ENCODE measurements around the gene LAMTOR4. TPM values are rescaled to one million over a fixed set of nuclear protein-coding genes. Genes with fewer than 3 reads are reported as not detected.

Gene LAMTOR4
- polyA plus RNA-seq, 1 donor (not counting 4 experiments of a cell fraction or from before 2014, with no cell fraction given): 99.2 TPM

DNA sequence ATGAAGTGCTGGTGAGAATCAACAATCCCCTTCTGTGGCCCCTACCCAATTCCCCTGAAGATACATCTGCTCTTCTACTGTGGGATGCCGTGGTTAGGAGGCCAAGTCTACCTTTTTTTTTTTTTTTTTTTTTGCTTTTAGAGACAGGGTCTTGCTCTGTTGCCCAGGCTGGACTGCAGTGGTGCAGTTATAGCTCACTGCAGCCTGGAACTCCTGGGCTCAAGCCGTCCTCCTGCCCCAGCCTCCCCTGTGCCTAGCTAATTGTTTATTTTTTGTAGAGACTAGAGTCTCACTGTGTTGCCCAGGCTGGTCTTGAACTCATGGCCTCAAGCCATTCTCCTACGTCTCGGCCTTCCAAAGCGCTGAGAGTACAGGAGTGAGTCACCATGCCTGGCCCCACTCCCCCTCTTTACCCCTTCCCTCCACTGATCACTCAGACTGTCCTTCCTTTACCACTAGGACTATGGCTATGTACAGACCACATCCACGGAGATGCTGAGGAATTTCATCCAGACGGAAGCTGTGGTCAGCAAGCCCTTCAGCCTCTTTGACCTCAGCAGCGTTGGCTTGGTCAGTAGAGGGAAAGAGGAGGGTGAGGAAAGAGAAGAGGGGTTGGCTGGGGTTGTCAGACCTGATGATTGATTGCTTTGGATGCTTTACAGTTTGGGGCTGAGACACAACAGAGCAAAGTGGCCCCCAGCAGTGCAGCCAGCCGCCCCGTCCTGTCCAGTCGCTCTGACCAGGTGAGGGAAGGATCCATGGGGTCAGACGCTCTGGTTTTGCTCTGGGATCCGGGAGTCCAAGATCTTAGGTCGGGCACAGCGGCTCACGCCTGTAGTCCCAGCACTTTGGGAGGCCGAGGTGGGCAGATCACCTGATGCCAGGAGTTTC, 45.5 kb upstream of the LAMTOR4 start:
- no peak overlapping the region for H3K9ac ChIP-seq (ENCODE audit: control insufficient read depth, extremely low read depth, insufficient read depth, low read length)
- H3K4me2 ChIP-seq (ENCODE audit: control insufficient read depth, extremely low read depth, insufficient read depth, low read depth, low read length): no peak overlapping the region
- H3K36me3 ChIP-seq (ENCODE audit: control insufficient read depth in 2 of 2, extremely low read depth in 1 of 2, insufficient read depth in 2 of 2, low read length in 2 of 2): peaks cover 20 to 47% of the 10 kb centered on the region in 2 experiments
- H3K27ac ChIP-seq (ENCODE audit: control insufficient read depth, insufficient read depth, low read length): no peak overlapping the region
- DNase-seq (ENCODE audit: low read depth, low spot score) (no peak), FAIRE-seq (no peak)
- dilution Hi-C loops (cut with MboI; ENCODE audit: extremely low pct_ligation_motif_present, low sequenced_read_pairs): no loop called here
- no peak overlapping the region for H2AFZ ChIP-seq (ENCODE audit: control insufficient read depth, low read length)
- no peaks in the 10 kb centered on the region for H3K9me3 ChIP-seq (ENCODE audit: control insufficient read depth, low read depth, low read length)
- peaks cover 29% of the 10 kb centered on the region for H3K79me2 ChIP-seq (ENCODE audit: control insufficient read depth, insufficient read depth, low read length)
- peaks cover 10% of the 10 kb centered on the region for H3K4me1 ChIP-seq (ENCODE audit: control insufficient read depth, extremely low read depth, insufficient read depth, low read length)
- no peak overlapping the region for H3K4me3 ChIP-seq (ENCODE audit: control insufficient read depth in 2 of 3, extremely low read depth in 1 of 3, insufficient read depth in 2 of 3, low read depth in 1 of 3, low read length in 3 of 3)
- H3K27me3 ChIP-seq (ENCODE audit: control insufficient read depth, extremely low read depth, insufficient read depth, low read length): no peaks in the 10 kb centered on the region
- H4K20me1 ChIP-seq (ENCODE audit: control insufficient read depth, extremely low read depth, insufficient read depth, low read length): no peaks in the 10 kb centered on the region
- H3K9me1 ChIP-seq (ENCODE audit: control insufficient read depth, extremely low read depth, insufficient read depth, low read length): no peaks in the 10 kb centered on the region
- no peak for TF ChIP-seq EZH2 (IDR thresholded peaks at IDR 0.05; ENCODE audit: low read length)
- TF ChIP-seq, protein P1, sequence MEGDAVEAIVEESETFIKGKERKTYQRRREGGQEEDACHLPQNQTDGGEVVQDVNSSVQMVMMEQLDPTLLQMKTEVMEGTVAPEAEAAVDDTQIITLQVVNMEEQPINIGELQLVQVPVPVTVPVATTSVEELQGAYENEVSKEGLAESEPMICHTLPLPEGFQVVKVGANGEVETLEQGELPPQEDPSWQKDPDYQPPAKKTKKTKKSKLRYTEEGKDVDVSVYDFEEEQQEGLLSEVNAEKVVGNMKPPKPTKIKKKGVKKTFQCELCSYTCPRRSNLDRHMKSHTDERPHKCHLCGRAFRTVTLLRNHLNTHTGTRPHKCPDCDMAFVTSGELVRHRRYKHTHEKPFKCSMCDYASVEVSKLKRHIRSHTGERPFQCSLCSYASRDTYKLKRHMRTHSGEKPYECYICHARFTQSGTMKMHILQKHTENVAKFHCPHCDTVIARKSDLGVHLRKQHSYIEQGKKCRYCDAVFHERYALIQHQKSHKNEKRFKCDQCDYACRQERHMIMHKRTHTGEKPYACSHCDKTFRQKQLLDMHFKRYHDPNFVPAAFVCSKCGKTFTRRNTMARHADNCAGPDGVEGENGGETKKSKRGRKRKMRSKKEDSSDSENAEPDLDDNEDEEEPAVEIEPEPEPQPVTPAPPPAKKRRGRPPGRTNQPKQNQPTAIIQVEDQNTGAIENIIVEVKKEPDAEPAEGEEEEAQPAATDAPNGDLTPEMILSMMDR (optimal IDR thresholded peaks at IDR 0.05 in 1 of 3, IDR thresholded peaks at IDR 0.05 in 1 of 3, conservative IDR thresholded peaks at IDR 0.05 in 1 of 3; ENCODE audit: extremely low read depth in 1 of 3, insufficient read depth in 2 of 3, low read length in 3 of 3): no peak

DNA sequence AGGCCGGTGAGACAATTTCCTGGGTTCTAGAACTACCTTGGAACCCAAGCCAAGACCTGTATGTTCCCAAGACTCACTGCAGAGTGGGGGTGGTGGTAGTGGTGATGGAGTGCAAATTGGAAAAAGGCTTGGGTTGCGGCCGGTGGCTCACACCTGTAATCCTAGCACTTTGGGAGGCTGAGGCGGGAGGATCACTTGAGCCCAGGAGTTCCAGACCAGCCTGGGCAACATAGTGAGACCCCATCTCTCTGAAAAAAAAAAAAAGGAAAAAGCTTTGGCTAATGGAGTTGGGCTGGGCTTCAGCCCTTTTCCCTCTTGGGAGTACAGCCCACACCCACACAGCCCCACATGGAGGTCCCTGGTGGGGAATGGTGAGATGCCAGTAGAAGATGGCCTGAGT, 43.2 kb upstream of the LAMTOR4 start:
- DNase-seq (ENCODE audit: low read depth, low spot score): no peak
- Histone ChIP-seq H3K4me2 (ENCODE audit: control insufficient read depth, extremely low read depth, insufficient read depth, low read depth, low read length) (no peak overlapping the region), H3K27me3 (ENCODE audit: control insufficient read depth, extremely low read depth, insufficient read depth, low read length) (no peaks in the 10 kb centered on the region), H3K9me1 (ENCODE audit: control insufficient read depth, extremely low read depth, insufficient read depth, low read length) (no peaks in the 10 kb centered on the region), H3K9me3 (ENCODE audit: control insufficient read depth, low read depth, low read length) (no peaks in the 10 kb centered on the region), H2AFZ (ENCODE audit: control insufficient read depth, low read length) (no peak overlapping the region), H3K9ac (ENCODE audit: control insufficient read depth, extremely low read depth, insufficient read depth, low read length) (no peak overlapping the region), H3K36me3 (ENCODE audit: control insufficient read depth in 2 of 2, extremely low read depth in 1 of 2, insufficient read depth in 2 of 2, low read length in 2 of 2) (peaks cover 5 to 42% of the 10 kb centered on the region in 2 experiments), H3K79me2 (ENCODE audit: control insufficient read depth, insufficient read depth, low read length) (peaks cover 9% of the 10 kb centered on the region), H3K4me3 (ENCODE audit: control insufficient read depth in 2 of 3, extremely low read depth in 1 of 3, insufficient read depth in 2 of 3, low read depth in 1 of 3, low read length in 3 of 3) (no peak overlapping the region), H3K4me1 (ENCODE audit: control insufficient read depth, extremely low read depth, insufficient read depth, low read length) (peaks cover 5% of the 10 kb centered on the region), H3K27ac (ENCODE audit: control insufficient read depth, insufficient read depth, low read length) (no peak overlapping the region), H4K20me1 (ENCODE audit: control insufficient read depth, extremely low read depth, insufficient read depth, low read length) (no peaks in the 10 kb centered on the region)
- dilution Hi-C loops (cut with MboI; ENCODE audit: extremely low pct_ligation_motif_present, low sequenced_read_pairs): no loop called here
- TF ChIP-seq, protein P1 (optimal IDR thresholded peaks at IDR 0.05 in 1 of 3, IDR thresholded peaks at IDR 0.05 in 1 of 3, conservative IDR thresholded peaks at IDR 0.05 in 1 of 3; ENCODE audit: extremely low read depth in 1 of 3, insufficient read depth in 2 of 3, low read length in 3 of 3): no peak
- no peak for TF ChIP-seq EZH2 (IDR thresholded peaks at IDR 0.05; ENCODE audit: low read length)
- no peak for FAIRE-seq

Data from keratinocyte (primary cell).